Activated CD8-positive, alpha-beta memory T cell treated with anti-CD3 and anti-CD28 coated beads for 24 hours (primary cell): ENCODE data around the gene GNAZ.
A peak's percentile ranks its signal among the peaks of the same experiment; 100 is the strongest.

Source experiments
- DNase-seq: peaks from one replicate; pipeline ENCODE4 v3.0.0-alpha.2; 2020

GNAZ gene

GRCh38 chr22:23142546-23143105, 72.3 kb downstream of the GNAZ start:
- DNase-seq: no peak

DNA sequence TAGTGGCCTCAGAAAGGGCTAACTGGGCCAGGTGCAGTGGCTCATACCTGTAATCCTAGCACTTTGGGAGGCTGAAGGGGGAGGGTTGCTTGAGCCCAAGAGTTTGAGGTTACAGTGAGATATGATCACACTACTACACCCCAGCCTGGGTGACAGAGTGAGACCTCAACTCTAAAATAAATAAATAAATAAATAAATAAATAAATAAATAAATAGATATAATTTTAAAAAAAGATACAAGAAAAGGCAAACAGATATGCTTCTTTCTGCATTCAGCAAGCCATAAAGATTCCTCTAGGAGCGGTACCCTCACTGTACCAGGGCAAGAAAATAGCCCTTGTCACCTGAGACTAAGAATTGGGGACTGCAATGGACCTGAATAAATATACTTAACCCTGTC, 72.8 kb downstream of the GNAZ start:
- DNase-seq: no peak

GRCh38 chr22:23144432-23144831, 74.1 kb downstream of the GNAZ start:
- no peak for DNase-seq

GRCh38 chr22:23144932-23145877, 74.9 kb downstream of the GNAZ start, which contains the start of gene RAB36:
Gene RAB36, plus strand, starts transcription at chr22:23145477. Its CDS starts 1,140 bp downstream, at chr22:23146617.
- DNase-seq: peak; percentile 89

DNA sequence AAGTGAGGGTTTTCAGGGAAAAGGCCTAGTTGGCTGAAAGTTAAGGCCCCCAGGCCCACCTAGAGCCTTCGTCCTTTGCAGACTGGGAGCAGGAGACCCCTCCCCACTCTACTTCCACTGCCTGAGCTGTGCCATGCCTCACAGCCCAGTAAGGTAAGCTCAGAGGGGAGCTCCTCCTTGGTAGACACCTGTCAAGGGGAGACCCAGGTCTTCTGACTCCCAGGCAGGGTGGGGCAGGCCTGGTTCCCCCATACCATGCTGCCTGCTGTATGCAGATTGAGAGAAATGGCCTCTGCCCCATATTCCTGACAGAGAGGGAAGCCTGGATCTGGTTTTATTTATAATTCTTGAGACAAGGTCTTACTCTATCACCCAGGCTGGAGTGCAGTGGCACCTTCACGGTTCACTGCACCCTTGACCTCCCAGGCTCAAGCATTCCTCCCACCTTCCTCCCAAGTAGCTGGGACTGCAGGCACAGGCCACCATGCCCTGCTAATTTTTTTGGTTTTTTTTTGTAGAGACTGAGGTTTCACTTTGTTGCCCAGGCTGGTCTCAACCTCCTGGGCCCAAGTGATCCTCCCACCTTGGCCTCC, 75.7 kb downstream of the GNAZ start:
- DNase-seq: no peak

DNA sequence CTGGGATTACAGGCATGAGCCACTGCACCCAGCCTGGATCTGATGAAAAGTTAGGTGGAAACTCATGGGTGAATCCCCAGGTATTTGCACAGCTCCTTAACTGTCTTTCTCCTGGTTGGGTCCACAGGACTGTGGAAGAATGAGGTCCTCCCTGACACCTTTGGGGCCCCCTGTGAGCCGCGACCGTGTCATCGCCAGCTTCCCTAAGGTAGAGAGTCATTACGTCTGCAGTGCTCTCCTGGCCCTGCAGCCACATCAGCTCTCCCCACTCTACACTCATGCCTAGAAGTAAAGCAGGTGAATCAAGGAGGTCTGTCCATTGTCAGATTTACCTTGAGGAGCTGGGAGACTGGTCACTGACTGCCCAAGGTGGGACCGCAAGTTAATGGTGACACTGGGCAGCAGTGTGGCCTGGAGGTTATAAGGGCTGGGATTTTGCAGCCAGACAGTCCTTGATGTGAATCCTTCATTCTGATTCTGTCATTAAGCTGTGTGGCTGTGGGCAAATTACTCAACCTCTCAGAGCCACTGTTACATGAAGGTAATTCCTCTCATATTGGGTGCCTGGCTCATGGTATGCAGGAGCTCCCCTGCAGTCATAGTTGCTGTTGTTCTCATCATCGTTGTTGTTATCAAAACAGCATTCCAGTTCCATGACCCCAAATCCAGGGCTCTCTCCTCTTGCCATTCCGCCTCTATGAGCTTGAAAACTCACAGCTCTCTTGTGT, 76.3 kb downstream of the GNAZ start:
- no peak for DNase-seq

DNA sequence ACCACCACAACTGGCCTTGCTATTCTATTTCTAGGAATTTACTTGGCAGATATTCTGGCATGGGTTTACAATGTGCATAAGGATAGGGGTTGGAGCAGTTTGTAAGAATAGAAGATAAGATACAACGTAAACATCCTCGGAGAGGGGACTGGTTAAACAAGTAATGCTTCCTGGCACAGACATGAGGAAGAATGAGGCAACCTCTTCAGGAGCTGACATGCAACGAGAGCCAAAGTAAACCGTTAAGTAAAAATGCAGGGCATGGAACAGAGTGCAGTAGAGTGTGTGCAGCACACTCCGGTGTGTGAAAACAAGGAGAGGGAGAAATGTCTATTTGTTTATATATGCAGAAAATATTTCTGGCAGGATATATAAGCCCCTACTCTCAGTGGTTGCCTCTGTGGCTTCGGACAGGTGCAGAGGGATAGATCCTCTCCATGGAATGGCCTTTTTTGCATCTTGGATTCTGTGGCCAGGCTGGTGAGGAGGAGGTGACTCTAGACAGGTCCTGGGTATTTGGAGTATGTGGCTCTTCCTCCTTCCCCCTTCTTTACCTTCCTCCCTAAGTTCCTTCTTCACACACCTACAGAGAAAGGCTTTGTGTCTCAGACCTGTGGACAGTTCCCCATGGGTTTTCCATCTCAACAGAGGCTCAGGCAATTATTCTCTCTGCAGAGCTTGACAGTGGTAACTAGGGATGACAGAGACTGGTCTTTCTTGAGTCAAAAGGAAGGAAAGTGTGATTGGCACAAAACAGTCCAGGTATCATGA, 77.5 kb downstream of the GNAZ start:
- no peak for DNase-seq

GRCh38 chr22:23149743-23150238, 79.5 kb downstream of the GNAZ start:
- DNase-seq: no peak

DNA sequence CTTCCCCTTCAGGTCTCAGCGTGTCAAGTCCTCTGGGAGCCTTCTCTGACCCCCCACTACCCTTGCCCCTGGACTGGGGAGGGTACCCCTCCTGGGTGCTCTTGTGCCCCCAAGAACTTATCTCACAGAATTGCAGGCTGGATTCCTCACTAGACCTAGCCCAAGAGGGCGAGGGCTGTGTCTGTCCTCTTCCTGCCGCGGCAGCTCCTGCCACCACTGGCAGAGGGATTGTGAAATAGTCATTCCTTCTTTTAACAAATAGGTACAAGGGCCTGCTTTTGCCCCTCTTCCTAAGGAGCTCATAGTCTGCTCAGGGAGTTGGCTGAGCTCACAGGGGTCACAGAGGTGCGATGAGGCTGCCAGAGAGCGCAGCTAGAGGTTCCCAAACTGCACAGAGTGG, 80.4 kb downstream of the GNAZ start:
- no peak for DNase-seq

DNA sequence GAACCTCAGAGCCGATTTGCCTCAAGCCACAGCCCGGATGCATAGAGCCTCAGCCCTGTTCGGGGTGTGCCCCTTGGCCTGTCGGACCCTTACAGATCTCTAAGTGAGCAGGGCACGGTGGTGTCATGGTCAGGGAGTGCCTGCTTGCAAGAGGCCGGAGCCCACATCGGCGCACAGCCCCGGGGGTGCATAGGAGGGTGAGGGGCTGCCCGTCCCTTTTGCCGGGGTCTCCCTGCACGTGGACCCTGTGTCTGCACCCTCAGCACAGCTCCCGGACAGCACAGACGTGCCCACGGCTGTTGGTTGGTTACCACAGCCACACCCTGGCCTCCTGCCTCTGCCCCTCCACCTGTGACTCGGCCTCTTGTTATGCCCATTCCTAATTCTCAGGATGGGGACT, 81.5 kb downstream of the GNAZ start:
- no peak for DNase-seq

DNA sequence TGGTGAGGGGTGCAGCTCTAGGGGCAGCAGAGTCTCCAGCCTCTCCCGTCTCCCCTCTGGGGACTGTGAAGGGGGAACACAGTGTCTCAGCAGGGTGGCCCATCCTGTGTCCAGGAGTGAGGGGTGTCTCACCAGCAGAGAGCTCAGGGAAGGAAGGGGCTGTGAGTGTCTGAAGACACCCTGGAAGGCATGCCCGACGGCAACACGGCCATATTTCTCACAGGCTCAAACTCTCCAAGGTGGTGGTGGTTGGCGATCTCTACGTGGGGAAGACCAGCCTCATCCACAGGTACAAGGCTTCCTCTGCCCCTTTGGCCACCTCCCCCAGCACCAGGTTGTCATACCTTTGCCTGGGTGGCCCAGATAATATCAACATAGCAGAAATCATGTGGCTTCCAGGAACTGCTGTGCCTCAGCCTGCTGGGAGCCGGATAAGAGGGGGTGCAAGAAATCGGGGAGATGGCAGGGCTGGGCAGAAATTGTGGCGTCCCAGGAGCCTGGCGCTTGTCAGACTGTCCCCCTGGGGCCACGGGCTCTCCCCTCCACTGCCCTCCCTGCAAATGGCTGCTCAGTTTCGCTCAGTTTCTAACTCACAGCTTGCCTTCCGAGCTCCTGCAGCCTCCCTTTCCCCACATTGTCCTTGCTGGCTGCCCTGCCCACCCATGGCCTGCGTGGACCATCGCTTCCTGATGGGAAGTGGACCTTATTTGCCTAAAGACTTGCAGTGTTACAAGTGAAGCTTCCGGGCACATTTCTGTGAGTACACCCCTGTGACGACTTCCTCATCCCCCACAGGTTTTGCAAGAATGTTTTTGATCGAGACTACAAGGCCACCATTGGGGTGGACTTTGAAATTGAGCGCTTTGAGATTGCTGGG, 82.2 kb downstream of the GNAZ start:
- DNase-seq: no peak

DNA sequence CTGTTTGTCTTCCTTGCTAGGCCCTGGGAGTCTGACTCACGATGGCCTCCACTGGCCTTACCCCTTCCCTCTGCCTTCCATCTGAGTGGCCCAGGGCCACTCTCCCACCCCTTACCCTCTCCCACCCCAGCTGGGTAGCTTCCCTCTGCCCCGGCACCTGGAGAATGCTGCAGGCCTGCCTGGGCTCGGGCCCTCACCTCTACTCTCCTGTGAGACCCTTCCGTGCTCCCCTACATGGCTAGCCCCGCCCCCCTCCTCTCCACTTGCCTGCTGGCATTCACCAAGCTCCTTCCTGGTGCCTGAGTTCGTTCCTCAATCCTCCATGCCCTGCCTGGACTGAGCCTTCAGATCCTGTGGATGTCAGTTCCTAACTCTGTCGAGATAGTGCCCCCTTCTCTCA, 83.7 kb downstream of the GNAZ start:
- no peak for DNase-seq

DNA sequence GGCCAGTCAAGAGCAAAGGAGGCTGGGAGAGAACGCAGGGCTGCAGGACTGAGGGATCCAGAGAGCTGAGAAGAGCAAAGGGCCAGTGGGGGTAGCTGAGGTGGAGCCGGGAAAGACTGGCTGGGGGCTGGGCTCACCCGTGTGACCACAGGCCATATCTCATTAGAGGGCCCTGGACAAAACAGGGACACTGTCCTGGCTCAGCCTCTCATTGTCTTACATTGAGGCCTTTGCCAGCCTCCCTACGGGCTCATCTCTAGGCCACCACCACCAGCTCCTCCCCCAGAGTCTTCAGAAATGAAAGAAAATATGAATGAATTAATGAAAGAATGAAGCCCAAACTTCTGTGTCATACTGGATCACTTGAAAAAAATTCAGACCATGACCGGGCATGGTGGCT, 84.1 kb downstream of the GNAZ start:
- no peak for DNase-seq

- DNase-seq: no peak
Measured at GRCh38 chr22:23155143-23155542, 84.8 kb downstream of the GNAZ start.

GRCh38 chr22:23155831-23156230, 85.5 kb downstream of the GNAZ start:
- no peak for DNase-seq

- DNase-seq: no peak
Measured at GRCh38 chr22:23156286-23156685, 86.0 kb downstream of the GNAZ start.

DNA sequence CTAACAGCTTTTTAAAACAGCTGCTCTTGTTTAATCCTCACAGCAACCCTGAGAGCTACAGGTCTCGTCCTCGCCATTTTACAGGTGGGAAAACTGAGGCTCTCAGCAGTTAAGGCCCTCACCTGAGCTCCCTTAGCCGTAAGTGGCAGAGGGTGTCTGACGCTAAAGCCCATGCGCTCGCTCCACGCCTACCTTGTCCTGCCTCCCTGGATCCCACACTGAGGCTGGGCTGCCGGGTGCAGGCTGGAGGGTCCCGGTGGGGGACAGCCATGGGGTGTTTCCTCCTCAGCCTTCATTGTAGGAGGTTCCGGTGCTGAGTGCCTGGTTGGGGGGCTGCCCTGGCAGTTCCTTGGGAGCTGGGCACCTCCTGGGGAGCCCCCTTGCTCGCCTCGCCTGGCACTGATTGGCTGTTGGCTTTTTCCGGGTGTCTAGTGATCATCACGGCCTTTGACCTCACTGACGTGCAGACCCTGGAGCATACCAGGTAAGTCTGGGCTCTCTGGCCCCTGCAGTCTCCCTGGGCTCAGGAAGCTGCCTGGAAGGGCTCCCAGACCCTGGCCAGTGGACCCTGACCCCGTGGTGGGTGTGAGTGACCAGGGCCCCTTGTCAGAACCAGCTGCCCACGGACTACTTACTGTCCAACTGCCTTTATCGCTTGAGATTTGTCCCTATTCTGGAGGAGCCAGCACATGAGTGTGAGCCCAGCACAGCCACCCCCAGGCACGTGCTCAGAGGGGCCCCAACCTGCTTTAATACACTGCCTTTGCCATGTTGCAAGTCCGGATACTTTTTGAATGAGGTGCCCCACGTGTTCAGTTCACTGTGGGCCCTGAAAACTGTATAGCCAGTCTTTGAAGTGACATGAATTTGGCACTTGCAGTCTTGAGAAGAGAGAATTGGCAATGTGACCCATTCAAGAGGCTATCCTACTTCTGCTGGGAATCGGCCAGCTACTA, 87.5 kb downstream of the GNAZ start:
- no peak for DNase-seq

DNA sequence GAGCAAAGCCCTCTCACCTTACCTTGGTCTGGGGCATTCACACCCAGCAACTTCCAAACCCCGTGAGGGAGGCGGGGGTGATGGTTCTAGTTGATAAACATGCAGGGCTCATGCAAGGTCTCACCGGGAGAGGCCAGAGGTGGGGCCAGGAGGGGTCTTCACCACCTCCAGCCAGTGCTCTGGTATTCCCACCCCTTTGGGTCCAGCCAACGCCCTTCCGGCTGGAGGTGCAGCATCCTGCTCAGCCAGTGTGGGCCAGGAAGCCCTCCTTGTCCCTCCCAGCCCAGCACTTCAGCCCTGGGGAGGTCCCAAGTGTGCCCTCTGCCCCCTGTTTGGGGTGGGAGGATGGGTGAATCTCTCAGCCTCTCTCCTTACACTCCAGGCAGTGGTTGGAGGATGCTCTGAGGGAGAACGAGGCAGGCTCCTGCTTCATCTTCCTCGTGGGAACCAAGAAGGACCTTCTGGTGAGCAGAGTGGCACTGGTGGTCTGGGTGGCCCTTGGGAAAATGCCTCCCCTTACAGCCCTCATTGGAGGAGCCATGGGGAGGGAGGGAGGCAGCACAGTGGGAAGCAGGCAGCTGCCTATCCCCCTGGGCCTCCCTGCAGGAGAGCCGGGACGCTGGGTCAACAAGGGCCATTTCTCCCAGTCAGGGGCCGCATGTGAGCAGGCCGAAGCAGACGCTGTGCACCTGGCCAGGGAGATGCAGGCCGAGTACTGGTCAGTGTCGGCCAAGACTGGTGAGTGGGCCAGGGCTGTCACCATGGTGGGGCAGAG, 88.4 kb downstream of the GNAZ start:
- DNase-seq: no peak

- no peak for DNase-seq
Measured at GRCh38 chr22:23159291-23159630, 88.9 kb downstream of the GNAZ start.
